22Rv1 (cell line): ENCODE measurements around the gene C3orf49.

Experiments
- ZFX ChIP-seq: fragments of 450-650 bp; IDR thresholded peaks from 2 replicates; pipeline ENCODE4 v1.6.1; 2017; ENCODE audit warnings: antibody characterized with exemption, borderline replicate concordance
- TF ChIP-seq, protein P1 (sequence below): fragments of 450-650 bp; IDR thresholded peaks from 2 replicates; pipeline ENCODE4 v1.5.1; 2017; ENCODE audit warnings: mild to moderate bottlenecking

GRCh38 chr3:63818282-63819150, 583 bp upstream of the C3orf49 start:
- TF ChIP-seq, protein P1, sequence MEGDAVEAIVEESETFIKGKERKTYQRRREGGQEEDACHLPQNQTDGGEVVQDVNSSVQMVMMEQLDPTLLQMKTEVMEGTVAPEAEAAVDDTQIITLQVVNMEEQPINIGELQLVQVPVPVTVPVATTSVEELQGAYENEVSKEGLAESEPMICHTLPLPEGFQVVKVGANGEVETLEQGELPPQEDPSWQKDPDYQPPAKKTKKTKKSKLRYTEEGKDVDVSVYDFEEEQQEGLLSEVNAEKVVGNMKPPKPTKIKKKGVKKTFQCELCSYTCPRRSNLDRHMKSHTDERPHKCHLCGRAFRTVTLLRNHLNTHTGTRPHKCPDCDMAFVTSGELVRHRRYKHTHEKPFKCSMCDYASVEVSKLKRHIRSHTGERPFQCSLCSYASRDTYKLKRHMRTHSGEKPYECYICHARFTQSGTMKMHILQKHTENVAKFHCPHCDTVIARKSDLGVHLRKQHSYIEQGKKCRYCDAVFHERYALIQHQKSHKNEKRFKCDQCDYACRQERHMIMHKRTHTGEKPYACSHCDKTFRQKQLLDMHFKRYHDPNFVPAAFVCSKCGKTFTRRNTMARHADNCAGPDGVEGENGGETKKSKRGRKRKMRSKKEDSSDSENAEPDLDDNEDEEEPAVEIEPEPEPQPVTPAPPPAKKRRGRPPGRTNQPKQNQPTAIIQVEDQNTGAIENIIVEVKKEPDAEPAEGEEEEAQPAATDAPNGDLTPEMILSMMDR = peak; percentile 83
- TF ChIP-seq ZFX = no peak
